ENCODE data around the gene LRRC25.
"Not testable (repeated sequence)": the region's sequence is repeated elsewhere in the genome, so short reads cannot be mapped to it uniquely, and the experiment has no call there.

LRRC25 gene

DNA sequence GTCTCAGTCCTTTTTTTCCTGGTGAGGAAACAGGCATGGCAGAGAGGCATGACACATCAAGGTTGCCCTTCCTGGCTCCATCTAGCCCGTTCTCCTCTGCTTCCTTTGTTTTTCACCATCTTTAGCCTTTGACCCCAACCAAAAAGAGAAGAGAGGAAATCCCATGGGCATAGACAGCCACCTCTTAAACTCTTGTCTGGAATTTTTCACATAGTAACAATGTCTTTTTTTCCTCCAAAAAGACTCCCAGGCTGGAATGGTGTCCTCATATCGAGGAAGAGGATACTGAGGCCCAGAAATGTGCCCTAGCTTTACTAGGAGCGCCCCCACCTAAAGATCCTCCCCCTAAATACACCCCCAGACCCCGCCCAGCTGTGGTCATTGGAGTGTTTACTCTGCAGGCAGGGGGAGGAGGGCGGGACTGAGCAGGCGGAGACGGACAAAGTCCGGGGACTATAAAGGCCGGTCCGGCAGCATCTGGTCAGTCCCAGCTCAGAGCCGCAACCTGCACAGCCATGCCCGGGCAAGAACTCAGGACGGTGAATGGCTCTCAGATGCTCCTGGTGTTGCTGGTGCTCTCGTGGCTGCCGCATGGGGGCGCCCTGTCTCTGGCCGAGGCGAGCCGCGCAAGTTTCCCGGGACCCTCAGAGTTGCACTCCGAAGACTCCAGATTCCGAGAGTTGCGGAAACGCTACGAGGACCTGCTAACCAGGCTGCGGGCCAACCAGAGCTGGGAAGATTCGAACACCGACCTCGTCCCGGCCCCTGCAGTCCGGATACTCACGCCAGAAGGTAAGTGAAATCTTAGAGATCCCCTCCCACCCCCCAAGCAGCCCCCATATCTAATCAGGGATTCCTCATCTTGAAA lies 11.5 kb downstream of the LRRC25 start, which contains the start of gene GDF15:
GDF15 (plus strand) TSS at position 484 of the 868 bp plus-strand sequence; CDS start at position 516, 32 bp downstream.
- peak in 3 of 56 donors; percentile 6 to 13 (median 8) for DNase-seq

GRCh38 chr19:18385359-18385674 lies 12.1 kb downstream of the LRRC25 start:
- DNase-seq, result no peak

DNA sequence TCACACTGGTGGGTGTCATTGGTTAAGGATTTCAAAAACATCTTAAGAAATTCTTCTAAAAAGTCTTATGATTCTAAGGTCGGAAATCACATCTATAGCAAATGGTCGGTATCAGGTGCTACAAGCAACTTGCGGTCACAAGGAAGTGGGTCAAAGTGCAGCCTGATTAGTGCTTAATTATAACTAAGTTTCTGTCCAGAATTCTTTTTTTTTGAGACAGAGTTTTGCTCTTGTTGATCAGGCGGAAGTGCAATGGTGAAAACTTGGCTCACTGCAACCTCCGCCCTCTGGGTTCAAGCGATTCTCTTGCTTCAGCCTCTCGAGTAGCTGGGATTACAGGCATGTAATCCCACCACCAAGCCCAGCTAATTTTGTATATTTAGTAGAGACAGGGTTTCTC lies 12.6 kb downstream of the LRRC25 start:
- DNase-seq, result no peak

DNA sequence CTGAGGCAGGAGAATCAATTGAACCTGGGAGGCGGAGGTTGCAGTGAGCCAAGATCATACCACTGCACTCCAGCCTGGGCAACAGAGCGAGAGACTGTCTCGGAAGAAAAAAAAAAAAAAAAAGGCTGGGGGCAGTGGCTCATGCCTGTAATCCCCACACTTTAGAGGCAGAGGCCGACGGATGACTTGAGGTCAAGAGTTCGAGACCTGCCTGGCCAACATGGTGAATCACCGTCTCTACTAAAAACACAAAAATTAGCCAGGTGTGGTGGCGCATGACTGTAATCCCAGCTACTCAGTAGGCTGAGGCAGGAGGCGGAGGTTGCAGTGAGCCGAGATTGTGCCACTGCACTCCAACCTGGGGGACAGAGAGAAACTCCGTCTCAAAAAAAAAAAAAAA lies 13.8 kb downstream of the LRRC25 start:
- not testable (repeated sequence) for DNase-seq

DNA sequence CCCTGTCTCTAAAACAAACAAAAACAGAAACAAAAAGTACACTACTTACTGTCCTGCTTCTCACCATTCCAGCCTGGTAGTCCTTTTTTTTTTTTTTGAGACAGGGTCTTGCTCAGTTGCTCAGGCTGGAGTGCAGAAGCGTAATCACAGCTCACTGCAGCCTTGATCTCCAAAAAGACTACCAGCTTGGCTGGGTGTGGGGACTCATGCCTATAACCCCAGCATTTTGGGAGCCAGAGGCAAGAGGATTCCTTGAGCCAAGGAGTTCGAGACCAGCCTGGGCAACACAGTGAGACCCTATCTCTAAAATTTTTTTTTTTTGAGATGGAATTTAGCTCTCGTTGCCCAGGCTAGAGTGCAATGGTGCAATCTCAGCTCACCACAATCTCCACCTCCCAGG lies 16.6 kb downstream of the LRRC25 start:
- DNase-seq, result no peak

- no peak for DNase-seq
Measured at GRCh38 chr19:18379803-18380747, 17.3 kb downstream of the LRRC25 start.

GRCh38 chr19:18377026-18377425 lies 20.4 kb downstream of the LRRC25 start:
- no peak for DNase-seq

GRCh38 chr19:18373892-18374629 lies 23.4 kb downstream of the LRRC25 start:
- DNase-seq, result peak in 51 of 56 donors; percentile 5 to 79 (median 53)

DNA sequence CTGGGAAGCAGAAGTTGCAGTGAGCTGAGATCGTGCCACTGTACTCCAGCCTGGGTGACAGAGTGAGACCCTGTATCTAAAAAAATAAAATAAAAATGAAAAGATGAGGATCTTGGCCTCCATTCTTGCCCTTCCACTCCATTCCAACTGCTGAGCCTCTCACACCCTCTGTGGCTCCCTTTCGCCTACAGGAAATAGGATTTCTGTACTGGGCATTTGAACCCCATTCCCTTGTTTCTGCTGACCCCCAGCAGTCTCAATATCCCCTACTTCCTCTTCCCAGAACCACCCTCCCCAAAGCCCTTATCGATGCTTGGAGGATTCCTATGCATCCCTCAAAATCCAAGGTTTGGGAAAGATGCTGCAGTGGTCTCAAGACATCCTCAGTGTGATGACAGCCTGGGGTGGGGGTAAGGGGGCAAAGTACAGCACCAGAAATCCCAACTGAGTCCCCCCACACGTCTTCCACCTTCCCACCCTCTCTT lies 24.0 kb downstream of the LRRC25 start:
- no peak for DNase-seq

DNA sequence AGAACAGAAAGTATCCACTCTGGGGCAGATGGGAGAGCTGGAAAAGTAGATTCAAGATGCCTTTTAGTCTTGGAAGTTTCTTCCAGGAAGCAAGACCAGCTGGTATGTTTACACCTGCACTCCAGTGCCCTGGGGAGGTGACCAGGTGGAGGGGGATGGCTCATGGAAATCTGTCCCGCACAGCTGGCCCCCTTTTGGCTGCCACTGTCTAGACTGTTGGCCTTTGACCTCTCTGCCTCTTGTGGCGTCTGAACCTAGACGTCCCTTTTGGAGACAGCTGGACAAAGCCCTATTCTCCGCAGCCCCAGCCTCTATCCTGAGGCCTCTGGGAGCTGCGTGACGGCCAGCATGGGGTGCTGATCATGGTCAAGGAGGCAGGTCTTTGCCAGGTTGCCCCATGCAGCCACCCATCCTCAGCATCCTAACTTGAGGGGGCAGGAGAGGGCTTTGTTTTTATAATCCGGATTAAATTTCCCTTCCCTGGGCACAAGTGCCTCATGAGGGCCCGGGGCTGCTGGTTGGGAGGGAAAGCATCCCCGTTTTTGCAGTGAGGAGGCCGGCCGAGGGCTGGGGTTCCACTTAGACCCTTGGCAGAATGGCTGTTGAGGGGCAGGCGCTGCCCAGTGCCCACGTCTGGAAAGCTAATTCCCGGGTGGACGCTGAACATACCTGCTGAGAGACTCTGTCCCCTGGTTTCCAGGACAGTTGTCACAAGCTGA lies 28.8 kb downstream of the LRRC25 start:
- no peak for DNase-seq

DNA sequence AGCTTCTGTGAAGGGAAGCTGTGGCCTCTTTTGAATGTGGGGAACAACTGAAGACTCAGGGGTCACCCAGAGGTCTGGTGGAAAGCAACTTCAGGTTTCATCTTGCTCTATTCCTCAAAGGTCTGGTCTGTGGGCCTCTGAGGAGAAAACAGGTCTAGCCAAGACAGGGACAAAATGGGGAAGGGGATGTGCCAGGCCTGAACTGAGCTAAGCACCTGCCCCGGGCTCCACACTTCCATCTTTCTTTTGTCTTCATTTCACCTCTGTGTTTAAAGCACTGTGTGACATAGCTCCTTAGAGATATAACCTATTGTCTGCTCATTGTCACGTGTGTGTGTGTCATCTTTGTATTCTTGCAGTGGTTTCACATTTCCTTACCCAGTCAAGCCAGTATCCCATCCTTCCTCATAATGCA lies 31.4 kb downstream of the LRRC25 start:
- DNase-seq, result no peak

- DNase-seq, result peak in 3 of 56 donors; percentile 7 to 46 (median 45)
Measured at GRCh38 chr19:18364826-18365528, 32.4 kb downstream of the LRRC25 start.

GRCh38 chr19:18364277-18364825 lies 33.1 kb downstream of the LRRC25 start:
- DNase-seq, result not testable (repeated sequence)

- DNase-seq, result no peak
Measured at GRCh38 chr19:18363787-18364186, 33.6 kb downstream of the LRRC25 start.

- no peak for DNase-seq
Measured at GRCh38 chr19:18362934-18363542, 34.4 kb downstream of the LRRC25 start.

DNA sequence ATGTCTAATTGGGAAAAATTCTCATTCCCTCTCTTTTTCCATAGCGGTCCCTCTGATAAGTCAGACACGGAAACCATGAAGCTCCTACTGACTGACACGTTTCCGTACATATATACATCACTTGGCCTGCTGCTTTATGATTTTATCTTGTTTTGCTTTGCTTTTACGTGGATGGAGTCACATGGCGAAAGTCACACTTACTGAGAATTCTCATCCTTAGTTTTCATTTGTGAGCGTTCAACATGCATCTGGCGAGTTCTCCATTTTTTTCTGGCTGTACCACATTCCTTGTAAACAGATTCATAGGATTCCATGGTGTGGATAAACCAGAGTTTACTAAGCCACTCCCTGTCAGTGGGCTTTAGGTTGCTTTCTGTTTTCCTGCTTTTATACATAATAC lies 35.8 kb downstream of the LRRC25 start:
- DNase-seq, result no peak

DNA sequence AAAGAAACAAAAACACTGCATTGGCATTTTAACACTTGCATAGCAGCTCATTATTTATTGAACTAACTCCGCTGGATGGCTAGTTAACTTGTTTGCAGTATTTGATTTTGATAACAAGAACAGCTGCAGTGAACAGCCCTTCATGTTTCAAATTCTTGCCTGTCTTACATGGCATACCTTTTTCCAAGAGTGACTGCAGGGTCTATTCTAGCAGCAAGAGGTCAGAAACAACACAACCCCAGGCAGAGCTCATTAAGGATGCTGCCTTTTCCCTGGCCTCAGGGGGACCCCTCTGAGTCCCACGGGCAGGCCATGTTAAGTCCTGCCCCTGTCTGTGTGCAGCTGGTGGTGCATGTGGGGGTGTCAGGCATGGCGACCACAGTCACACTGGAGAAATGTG lies 40.4 kb downstream of the LRRC25 start:
- no peak for DNase-seq

DNA sequence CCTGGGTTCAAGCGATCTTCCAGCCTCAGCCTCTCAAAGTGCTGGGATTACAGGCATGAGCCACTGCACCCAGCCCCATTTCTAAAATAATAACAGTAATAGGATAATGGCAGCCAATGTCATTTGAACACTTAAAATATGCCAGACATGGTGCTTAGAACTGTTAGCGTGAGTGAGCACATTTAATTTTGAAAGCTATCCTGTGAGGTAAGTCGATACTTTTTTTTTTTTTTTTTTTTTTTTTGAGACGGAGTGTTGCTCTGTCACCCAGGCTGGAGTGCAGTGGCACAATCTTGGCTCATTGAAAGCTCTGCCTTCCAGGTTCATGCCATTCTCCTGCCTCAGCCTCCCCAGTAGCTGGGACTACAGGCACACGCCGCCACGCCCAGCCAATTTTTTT lies 42.7 kb downstream of the LRRC25 start:
- not testable (repeated sequence) for DNase-seq

- no peak for DNase-seq
Measured at GRCh38 chr19:18353378-18354005, 43.9 kb downstream of the LRRC25 start.
